Stimulated activated CD4-positive, alpha-beta T cell treated with anti-CD3 and anti-CD28 coated beads, Interleukin-2, amount 100 ng/mL, for 48 hours (primary cell): Measurements from ENCODE around the gene D2HGDH.
"Not testable (repeated sequence)": the region's sequence is repeated elsewhere in the genome, so short reads cannot be mapped to it uniquely, and the experiment has no call there.

Source experiments
- DNase-seq, 2 donors: peaks; one replicate each; pipeline ENCODE4 v3.0.0-alpha.2; 2020

Gene D2HGDH

DNA sequence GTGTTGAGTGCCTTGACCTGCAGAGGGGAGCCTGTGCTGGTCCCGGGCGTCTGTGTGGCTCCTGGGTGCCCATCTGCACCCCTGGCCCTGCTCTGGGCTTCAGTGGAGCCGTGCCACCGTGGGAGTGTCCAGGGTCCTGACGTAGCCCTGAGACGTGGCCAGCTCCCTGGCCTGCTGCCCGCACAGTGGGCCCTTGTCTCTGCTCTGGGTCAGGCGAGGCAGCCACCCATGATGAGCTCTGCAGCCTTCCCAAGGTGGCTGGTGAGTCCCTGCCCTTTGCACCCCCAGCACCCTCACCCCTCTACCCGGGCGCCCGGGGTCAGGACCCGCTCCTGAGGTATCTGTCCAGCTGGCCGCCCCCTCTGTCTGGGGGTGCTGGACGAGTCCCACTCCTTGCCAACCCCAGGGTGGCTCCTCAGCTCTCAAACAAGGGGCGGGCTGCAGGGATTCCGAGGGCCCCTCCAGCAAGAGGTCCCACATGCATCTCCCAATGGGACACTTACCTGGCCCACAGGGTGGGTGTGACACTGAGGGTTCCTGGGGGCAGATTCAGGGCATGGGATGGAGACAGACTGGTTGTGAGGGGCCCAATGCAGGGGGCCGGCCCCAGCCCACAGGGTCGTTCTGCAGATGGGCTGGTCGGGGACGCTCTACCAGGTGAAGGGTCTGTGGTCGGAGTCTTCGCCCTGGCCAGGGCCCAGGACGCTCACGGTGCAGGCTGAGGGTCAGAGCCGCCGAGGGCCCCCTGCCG is 76.9 kb downstream of the D2HGDH start:
- no peak for DNase-seq

GRCh38 chr2:241811952-241812729 is 77.7 kb downstream of the D2HGDH start:
- no peak for DNase-seq

- no peak for DNase-seq
These were observed 78.6 kb downstream of the D2HGDH start for GRCh38 chr2:241812730-241813643.

GRCh38 chr2:241813644-241814392 is 79.4 kb downstream of the D2HGDH start:
- DNase-seq: no peak

DNA sequence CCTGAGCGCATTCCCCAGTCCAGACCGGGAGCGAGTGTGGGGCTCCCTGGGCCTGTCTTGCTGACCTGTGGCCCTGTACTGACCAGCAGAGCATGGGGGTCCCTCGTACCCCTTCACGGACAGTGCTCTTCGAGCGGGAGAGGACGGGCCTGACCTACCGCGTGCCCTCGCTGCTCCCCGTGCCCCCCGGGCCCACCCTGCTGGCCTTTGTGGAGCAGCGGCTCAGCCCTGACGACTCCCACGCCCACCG is 79.9 kb downstream of the D2HGDH start:
- DNase-seq: no peak

DNA sequence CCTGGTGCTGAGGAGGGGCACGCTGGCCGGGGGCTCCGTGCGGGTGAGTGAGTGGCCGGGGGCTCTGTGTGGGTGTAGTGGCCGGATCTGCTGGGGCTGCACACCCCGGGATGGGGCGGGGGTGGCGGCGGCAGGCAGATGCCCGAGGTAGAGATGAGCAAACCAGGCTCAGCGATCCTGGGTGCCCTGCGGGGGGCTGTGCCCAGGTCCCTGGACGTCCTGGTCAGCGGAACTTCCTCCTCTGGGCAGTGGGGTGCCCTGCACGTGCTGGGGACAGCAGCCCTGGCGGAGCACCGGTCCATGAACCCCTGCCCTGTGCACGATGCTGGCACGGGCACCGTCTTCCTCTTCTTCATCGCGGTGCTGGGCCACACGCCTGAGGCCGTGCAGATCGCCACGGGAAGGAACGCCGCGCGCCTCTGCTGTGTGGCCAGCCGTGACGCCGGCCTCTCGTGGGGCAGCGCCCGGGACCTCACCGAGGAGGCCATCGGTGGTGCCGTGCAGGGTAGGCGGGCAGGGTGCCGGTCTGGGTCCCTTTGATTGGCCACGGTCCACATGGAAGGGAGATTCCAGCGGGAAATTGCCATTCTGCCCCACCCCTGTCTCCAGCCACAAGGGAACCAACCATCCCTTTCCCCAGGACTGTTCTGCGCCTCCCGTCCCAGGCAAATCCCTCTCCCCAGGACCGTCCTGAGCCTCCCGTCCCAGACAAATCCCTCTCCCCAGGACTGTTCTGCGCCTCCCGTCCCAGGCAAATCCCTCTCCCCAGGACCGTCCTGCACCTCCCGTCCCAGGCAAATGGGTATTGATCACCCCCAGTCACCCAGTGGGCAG is 80.4 kb downstream of the D2HGDH start:
- no peak for DNase-seq

DNA sequence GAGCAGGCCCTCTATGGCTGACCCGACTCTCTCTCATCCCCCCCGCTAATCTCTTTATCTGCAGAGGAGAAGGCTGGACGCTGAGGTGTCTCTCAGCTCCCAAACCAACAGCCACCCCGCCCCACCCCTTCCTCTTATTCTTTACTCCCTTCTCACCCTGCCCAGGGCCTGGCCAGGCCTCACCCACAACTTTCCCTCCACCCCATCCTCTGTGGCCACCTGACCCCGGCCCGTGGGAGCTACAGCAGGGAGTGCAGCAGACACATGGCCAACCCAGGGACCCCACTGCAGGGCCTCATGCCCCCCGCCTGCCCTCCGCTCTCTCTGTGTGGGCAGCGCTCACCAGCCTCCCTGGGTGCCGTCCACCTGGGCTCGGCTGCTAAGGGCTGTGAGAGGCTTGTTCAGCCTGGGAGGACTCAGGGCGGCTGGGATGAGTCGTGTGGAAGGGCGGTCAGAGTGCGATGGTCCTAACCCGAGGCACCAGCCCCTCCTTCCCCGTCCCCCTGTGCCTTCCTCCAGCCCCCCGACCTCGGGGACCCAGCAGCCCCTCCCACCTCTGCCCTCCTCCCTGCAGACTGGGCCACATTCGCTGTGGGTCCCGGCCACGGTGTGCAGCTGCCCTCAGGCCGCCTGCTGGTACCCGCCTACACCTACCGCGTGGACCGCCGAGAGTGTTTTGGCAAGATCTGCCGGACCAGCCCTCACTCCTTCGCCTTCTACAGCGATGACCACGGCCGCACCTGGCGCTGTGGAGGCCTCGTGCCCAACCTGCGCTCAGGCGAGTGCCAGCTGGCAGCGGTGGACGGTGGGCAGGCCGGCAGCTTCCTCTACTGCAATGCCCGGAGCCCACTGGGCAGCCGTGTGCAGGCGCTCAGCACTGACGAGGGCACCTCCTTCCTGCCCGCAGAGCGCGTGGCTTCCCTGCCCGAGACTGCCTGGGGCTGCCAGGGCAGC is 81.3 kb downstream of the D2HGDH start:
- DNase-seq: no peak

DNA sequence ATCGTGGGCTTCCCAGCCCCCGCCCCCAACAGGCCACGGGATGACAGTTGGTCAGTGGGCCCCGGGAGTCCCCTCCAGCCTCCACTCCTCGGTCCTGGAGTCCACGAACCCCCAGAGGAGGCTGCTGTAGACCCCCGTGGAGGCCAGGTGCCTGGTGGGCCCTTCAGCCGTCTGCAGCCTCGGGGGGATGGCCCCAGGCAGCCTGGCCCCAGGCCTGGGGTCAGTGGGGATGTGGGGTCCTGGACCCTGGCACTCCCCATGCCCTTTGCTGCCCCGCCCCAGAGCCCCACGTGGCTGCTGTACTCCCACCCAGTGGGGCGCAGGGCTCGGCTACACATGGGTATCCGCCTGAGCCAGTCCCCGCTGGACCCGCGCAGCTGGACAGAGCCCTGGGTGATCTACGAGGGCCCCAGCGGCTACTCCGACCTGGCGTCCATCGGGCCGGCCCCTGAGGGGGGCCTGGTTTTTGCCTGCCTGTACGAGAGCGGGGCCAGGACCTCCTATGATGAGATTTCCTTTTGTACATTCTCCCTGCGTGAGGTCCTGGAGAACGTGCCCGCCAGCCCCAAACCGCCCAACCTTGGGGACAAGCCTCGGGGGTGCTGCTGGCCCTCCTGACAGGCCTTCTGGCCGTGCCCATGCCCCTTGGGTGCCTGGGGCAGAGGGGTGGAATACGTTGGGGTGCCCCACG is 82.1 kb downstream of the D2HGDH start:
- no peak for DNase-seq

GRCh38 chr2:241817126-241817820 is 82.8 kb downstream of the D2HGDH start:
- DNase-seq: no peak

DNA sequence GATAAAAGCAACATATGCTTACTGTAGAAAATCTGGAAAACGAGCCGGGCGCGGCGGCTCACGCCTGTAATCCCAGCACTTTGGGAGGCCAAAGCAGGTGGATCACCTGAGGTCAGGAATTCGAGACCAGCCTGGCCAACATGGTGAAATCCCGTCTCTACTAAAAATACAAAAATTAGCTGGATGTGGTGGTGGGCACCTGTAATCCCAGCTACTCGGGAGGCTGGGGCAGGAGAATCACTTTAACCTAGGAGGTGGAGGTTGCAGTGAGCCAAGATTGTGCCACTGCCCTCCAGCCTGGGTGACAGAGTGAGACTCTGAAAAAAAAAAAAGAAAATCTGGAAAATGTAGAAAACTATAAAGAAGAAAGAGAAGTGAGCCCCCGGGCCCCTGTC is 83.4 kb downstream of the D2HGDH start:
- DNase-seq: not testable (repeated sequence)
